ENCODE data around the gene VPS13D. TPM values are rescaled to one million over a fixed set of nuclear protein-coding genes. Genes with fewer than 3 reads are reported as not detected.
A peak's percentile ranks its signal among the peaks of the same experiment; 100 is the strongest.

Gene VPS13D
- total and polyA plus RNA-seq, 2 experiments from 2014 or later: 10.7 to 34.9 TPM

DNA sequence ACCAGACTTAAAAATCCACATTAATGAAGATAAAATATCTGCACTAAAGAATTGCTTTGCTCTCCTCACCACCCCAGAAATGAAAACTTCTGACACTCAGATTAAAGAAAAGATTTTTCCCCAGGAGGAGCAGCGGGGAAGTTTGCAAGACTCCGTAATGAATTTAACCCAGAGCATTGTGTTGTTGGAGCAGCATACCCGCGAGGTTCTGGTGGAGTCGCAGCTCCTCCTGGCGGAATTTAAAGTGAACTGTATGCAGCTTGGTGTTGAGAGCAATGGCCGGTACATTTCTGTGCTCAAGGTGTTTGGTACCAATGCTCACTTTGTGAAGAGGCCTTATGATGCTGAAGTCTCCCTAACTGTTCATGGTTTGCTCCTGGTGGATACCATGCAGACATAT, 46.4 kb downstream of the VPS13D start:
- no peaks in the 10 kb centered on the region; the same call in 1 of the 2 replicates for H4K20me1 ChIP-seq (replicated peaks; ENCODE audit: insufficient read depth)
- DNase-seq (ENCODE audit: low spot score) (peak; percentile 82), ATAC-seq (peak; percentile 97)
- H3K4me1 ChIP-seq (ENCODE audit: insufficient read depth): peaks cover 6% of the 10 kb centered on the region; the same call in 1 of the 2 replicates
- no peaks in the 10 kb centered on the region for H3K27me3 ChIP-seq (ENCODE audit: insufficient read depth)
- H3K4me2 ChIP-seq: no peak overlapping the region
- Mint-ChIP-seq H3K4me3 (no peak overlapping the region), H3K36me3 (ENCODE audit: low read depth) (peaks cover 44% of the 10 kb centered on the region), H3K4me1 (peaks cover 10% of the 10 kb centered on the region; the same call in 2 of the 3 replicates), H3K27me3 (ENCODE audit: insufficient read depth, low read depth, poor library complexity) (no peaks in the 10 kb centered on the region), H3K27ac (0 out of 2 replicates have a peak overlapping the region, but pooled peaks have one; percentile 7), H3K9me3 (no peaks in the 10 kb centered on the region)
- H2AFZ ChIP-seq: no peak overlapping the region
- H3K79me2 ChIP-seq (replicated peaks; ENCODE audit: insufficient read depth): no peaks in the 10 kb centered on the region; the same call in 1 of the 2 replicates
- peak overlapping the region; percentile 64 for H3K27ac ChIP-seq (ENCODE audit: low read depth)
- H3K9me2 ChIP-seq (ENCODE audit: insufficient read depth): no peaks in the 10 kb centered on the region
- TF ChIP-seq ZNF331 (CRISPR knock-in tag; IDR thresholded peaks at IDR 0.05; ENCODE audit: low read depth): no peak
- TF ChIP-seq, protein P1, sequence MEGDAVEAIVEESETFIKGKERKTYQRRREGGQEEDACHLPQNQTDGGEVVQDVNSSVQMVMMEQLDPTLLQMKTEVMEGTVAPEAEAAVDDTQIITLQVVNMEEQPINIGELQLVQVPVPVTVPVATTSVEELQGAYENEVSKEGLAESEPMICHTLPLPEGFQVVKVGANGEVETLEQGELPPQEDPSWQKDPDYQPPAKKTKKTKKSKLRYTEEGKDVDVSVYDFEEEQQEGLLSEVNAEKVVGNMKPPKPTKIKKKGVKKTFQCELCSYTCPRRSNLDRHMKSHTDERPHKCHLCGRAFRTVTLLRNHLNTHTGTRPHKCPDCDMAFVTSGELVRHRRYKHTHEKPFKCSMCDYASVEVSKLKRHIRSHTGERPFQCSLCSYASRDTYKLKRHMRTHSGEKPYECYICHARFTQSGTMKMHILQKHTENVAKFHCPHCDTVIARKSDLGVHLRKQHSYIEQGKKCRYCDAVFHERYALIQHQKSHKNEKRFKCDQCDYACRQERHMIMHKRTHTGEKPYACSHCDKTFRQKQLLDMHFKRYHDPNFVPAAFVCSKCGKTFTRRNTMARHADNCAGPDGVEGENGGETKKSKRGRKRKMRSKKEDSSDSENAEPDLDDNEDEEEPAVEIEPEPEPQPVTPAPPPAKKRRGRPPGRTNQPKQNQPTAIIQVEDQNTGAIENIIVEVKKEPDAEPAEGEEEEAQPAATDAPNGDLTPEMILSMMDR (conservative IDR thresholded peaks at IDR 0.05; ENCODE audit: low read depth in 2 of 2): peak; percentile 78 to 80
- peaks cover 28% of the 10 kb centered on the region; the same call in 1 of the 2 replicates for H3K36me3 ChIP-seq (ENCODE audit: insufficient read depth)
- peaks cover 3% of the 10 kb centered on the region; the same call in 1 of the 2 replicates for H3F3A ChIP-seq (replicated peaks; ENCODE audit: low read depth)
- no peak overlapping the region for H3K4me3 ChIP-seq

DNA sequence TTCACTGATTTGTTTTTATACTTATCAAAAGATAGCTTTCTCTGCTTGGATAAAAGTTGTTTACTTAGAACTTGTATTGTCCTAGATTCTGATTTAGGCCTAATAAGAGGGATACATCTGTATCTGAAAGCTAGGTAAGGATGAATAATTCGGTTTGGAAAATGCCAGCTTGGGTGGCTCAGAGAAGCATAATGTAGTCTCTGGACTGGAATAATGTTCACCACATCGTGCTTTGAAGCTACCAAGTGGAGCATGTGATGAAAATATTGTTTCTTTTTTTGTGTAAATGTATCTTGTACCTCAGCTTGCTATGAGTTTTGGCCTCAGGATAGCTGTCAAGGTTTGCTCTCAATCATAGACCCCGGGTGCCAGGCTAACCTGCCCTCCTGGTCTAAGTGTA, 49.2 kb downstream of the VPS13D start:
- H3K36me3 ChIP-seq (ENCODE audit: insufficient read depth): peaks cover 28% of the 10 kb centered on the region

DNA sequence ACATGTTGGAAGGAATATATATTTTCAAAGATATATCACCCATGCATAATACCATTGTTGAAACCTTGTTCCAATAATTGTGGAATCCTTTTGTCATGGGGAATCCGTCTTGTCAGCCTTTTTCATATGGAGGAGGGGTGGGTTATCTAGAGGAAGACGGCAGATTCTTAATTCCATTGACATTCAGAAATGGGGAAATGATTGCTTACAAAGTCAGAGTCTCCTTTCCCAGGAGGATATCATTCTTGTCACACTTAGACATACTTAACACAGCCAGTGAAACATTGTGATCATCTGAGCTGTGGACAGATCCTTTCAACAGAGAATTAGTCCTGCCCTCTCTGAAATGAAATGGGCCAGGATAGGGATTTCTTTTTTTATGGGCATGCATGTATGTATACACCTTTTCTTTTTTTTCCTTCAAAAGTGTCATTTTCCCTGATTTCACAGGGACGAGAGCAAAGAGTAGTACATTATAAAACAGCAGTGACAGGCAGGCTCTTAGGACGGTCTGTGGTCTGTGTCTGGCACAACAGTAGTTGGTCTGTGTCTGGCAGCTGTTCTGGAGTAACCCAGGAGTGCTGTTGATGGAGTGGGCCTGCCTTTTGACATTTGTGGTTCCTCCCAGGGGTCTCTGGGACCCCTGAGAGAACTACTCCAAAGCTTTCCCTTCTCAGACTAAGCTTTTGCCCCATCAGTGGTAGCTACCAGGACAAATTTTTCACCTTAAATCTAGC, 50.1 kb downstream of the VPS13D start:
- TF ChIP-seq, protein P2, sequence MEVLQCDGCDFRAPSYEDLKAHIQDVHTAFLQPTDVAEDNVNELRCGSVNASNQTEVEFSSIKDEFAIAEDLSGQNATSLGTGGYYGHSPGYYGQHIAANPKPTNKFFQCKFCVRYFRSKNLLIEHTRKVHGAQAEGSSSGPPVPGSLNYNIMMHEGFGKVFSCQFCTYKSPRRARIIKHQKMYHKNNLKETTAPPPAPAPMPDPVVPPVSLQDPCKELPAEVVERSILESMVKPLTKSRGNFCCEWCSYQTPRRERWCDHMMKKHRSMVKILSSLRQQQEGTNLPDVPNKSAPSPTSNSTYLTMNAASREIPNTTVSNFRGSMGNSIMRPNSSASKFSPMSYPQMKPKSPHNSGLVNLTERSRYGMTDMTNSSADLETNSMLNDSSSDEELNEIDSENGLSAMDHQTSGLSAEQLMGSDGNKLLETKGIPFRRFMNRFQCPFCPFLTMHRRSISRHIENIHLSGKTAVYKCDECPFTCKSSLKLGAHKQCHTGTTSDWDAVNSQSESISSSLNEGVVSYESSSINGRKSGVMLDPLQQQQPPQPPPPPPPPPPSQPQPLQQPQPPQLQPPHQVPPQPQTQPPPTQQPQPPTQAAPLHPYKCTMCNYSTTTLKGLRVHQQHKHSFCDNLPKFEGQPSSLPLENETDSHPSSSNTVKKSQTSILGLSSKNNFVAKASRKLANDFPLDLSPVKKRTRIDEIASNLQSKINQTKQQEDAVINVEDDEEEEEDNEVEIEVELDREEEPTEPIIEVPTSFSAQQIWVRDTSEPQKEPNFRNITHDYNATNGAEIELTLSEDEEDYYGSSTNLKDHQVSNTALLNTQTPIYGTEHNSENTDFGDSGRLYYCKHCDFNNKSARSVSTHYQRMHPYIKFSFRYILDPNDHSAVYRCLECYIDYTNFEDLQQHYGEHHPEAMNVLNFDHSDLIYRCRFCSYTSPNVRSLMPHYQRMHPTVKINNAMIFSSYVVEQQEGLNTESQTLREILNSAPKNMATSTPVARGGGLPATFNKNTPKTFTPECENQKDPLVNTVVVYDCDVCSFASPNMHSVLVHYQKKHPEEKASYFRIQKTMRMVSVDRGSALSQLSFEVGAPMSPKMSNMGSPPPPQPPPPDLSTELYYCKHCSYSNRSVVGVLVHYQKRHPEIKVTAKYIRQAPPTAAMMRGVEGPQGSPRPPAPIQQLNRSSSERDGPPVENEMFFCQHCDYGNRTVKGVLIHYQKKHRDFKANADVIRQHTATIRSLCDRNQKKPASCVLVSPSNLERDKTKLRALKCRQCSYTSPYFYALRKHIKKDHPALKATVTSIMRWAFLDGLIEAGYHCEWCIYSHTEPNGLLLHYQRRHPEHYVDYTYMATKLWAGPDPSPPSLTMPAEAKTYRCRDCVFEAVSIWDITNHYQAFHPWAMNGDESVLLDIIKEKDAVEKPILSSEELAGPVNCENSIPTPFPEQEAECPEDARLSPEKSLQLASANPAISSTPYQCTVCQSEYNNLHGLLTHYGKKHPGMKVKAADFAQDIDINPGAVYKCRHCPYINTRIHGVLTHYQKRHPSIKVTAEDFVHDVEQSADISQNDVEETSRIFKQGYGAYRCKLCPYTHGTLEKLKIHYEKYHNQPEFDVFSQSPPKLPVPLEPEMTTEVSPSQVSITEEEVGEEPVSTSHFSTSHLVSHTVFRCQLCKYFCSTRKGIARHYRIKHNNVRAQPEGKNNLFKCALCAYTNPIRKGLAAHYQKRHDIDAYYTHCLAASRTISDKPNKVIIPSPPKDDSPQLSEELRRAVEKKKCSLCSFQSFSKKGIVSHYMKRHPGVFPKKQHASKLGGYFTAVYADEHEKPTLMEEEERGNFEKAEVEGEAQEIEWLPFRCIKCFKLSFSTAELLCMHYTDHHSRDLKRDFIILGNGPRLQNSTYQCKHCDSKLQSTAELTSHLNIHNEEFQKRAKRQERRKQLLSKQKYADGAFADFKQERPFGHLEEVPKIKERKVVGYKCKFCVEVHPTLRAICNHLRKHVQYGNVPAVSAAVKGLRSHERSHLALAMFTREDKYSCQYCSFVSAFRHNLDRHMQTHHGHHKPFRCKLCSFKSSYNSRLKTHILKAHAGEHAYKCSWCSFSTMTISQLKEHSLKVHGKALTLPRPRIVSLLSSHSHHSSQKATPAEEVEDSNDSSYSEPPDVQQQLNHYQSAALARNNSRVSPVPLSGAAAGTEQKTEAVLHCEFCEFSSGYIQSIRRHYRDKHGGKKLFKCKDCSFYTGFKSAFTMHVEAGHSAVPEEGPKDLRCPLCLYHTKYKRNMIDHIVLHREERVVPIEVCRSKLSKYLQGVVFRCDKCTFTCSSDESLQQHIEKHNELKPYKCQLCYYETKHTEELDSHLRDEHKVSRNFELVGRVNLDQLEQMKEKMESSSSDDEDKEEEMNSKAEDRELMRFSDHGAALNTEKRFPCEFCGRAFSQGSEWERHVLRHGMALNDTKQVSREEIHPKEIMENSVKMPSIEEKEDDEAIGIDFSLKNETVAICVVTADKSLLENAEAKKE (CRISPR knock-in tag; IDR thresholded peaks at IDR 0.05): no peak
- TF ChIP-seq, protein P3, sequence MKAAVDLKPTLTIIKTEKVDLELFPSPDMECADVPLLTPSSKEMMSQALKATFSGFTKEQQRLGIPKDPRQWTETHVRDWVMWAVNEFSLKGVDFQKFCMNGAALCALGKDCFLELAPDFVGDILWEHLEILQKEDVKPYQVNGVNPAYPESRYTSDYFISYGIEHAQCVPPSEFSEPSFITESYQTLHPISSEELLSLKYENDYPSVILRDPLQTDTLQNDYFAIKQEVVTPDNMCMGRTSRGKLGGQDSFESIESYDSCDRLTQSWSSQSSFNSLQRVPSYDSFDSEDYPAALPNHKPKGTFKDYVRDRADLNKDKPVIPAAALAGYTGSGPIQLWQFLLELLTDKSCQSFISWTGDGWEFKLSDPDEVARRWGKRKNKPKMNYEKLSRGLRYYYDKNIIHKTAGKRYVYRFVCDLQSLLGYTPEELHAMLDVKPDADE (IDR thresholded peaks at IDR 0.05): no peak
- no peak for TF ChIP-seq NANOG (IDR thresholded peaks at IDR 0.05; ENCODE audit: borderline replicate concordance)
- Mint-ChIP-seq H3K4me3 (no peak overlapping the region), H3K4me1 (peaks cover 10% of the 10 kb centered on the region; the same call in 2 of the 3 replicates), H3K27me3 (ENCODE audit: insufficient read depth, low read depth, poor library complexity) (no peaks in the 10 kb centered on the region), H3K9me3 (no peaks in the 10 kb centered on the region), H3K36me3 (ENCODE audit: low read depth) (peaks cover 27% of the 10 kb centered on the region), H3K27ac (no peak overlapping the region)
- peaks cover 6% of the 10 kb centered on the region; the same call in 1 of the 2 replicates for H3K4me1 ChIP-seq (ENCODE audit: insufficient read depth)
- ATAC-seq (no peak), DNase-seq (ENCODE audit: low spot score) (no peak)
- H3K79me2 ChIP-seq (replicated peaks; ENCODE audit: insufficient read depth): no peaks in the 10 kb centered on the region; the same call in 1 of the 2 replicates
- no peak overlapping the region for H2AFZ ChIP-seq
- no peak overlapping the region for H3K4me3 ChIP-seq
- peaks cover 3% of the 10 kb centered on the region; the same call in 1 of the 2 replicates for H3F3A ChIP-seq (replicated peaks; ENCODE audit: low read depth)
- no peak overlapping the region for H3K27ac ChIP-seq (ENCODE audit: low read depth)
- H3K27me3 ChIP-seq (ENCODE audit: insufficient read depth): no peaks in the 10 kb centered on the region
- peaks cover 32% of the 10 kb centered on the region for H3K36me3 ChIP-seq (ENCODE audit: insufficient read depth)
- H4K20me1 ChIP-seq (replicated peaks; ENCODE audit: insufficient read depth): peaks cover 9% of the 10 kb centered on the region; the same call in 1 of the 2 replicates
- no peaks in the 10 kb centered on the region for H3K9me2 ChIP-seq (ENCODE audit: insufficient read depth)
- no peak overlapping the region for H3K4me2 ChIP-seq

More for the DNA sequence above, 49.2 kb downstream of the VPS13D start:
- H3K27me3 Mint-ChIP-seq (ENCODE audit: insufficient read depth, low read depth, poor library complexity): no peaks in the 10 kb centered on the region
- H3K4me1 ChIP-seq (ENCODE audit: insufficient read depth): peaks cover 6% of the 10 kb centered on the region; the same call in 1 of the 2 replicates
- ATAC-seq: no peak
- no peak for DNase-seq (ENCODE audit: low spot score)
- no peak overlapping the region for H3K4me3 ChIP-seq
- no peak overlapping the region for H3K4me3 Mint-ChIP-seq
- TF ChIP-seq ZNF114 (CRISPR knock-in tag; IDR thresholded peaks at IDR 0.05): no peak
- no peak overlapping the region for H3K27ac Mint-ChIP-seq
- peaks cover 10% of the 10 kb centered on the region; the same call in 2 of the 3 replicates for H3K4me1 Mint-ChIP-seq
- no peaks in the 10 kb centered on the region for H3K9me3 Mint-ChIP-seq
- no peaks in the 10 kb centered on the region; the same call in 1 of the 2 replicates for H4K20me1 ChIP-seq (replicated peaks; ENCODE audit: insufficient read depth)
- H3F3A ChIP-seq (replicated peaks; ENCODE audit: low read depth): peaks cover 3% of the 10 kb centered on the region; the same call in 1 of the 2 replicates
- no peaks in the 10 kb centered on the region for H3K27me3 ChIP-seq (ENCODE audit: insufficient read depth)
- H2AFZ ChIP-seq: no peak overlapping the region
- H3K9me2 ChIP-seq (ENCODE audit: insufficient read depth): no peaks in the 10 kb centered on the region
- H3K4me2 ChIP-seq: no peak overlapping the region
- H3K79me2 ChIP-seq (replicated peaks; ENCODE audit: insufficient read depth): no peaks in the 10 kb centered on the region; the same call in 1 of the 2 replicates
- H3K27ac ChIP-seq (ENCODE audit: low read depth): no peak overlapping the region
- peaks cover 30% of the 10 kb centered on the region for H3K36me3 Mint-ChIP-seq (ENCODE audit: low read depth)

All from GM23338 (cell line).